LHCN-M2 (cell line): ENCODE data around the gene STXBP5. TPM values are rescaled to one million over a fixed set of nuclear protein-coding genes. Genes with fewer than 3 reads are reported as not detected.

Source experiments
- DNase-seq: peaks from one replicate; pipeline ENCODE4 v3.0.0-alpha.2; 2012; ENCODE audit warnings: low read depth
- total RNA-seq: library from RNA; depleted of rRNA; stranded (reverse); fragments of >200 nt; gene quantifications from 2 replicates; pipeline ENCODE4 v1.2.3, GENCODE V29; 2014

The STXBP5 gene
- total RNA-seq, 1 experiment from 2014 or later = 34.8 TPM

GRCh38 chr6:147287869-147288271 is 83.7 kb downstream of the STXBP5 start:
- peak; percentile 61 for DNase-seq

- no peak for DNase-seq
Observed at GRCh38 chr6:147297124-147297523, 92.9 kb downstream of the STXBP5 start.

GRCh38 chr6:147297663-147298316 is 93.6 kb downstream of the STXBP5 start:
- DNase-seq = peak; percentile 63

GRCh38 chr6:147298461-147298860 is 94.2 kb downstream of the STXBP5 start:
- DNase-seq = peak; percentile 64

- no peak for DNase-seq
Observed at GRCh38 chr6:147299035-147299434, 94.8 kb downstream of the STXBP5 start.

GRCh38 chr6:147301070-147301469 is 96.9 kb downstream of the STXBP5 start:
- no peak for DNase-seq

- DNase-seq = no peak
Observed at GRCh38 chr6:147304016-147304415, 99.8 kb downstream of the STXBP5 start.

GRCh38 chr6:147310521-147310920 is 106.3 kb downstream of the STXBP5 start:
- DNase-seq = no peak

GRCh38 chr6:147311218-147311617 is 107.0 kb downstream of the STXBP5 start:
- DNase-seq = no peak

- DNase-seq = no peak
Observed at GRCh38 chr6:147321260-147321659, 117.0 kb downstream of the STXBP5 start.

- no peak for DNase-seq
Observed at GRCh38 chr6:147322299-147323162, 118.3 kb downstream of the STXBP5 start.

GRCh38 chr6:147325557-147325956 is 121.3 kb downstream of the STXBP5 start:
- DNase-seq = no peak

- DNase-seq = no peak
Observed at GRCh38 chr6:147331401-147331800, 127.2 kb downstream of the STXBP5 start.

GRCh38 chr6:147337921-147338320 is 133.7 kb downstream of the STXBP5 start:
- no peak for DNase-seq

GRCh38 chr6:147341486-147341885 is 137.3 kb downstream of the STXBP5 start:
- DNase-seq = no peak

- DNase-seq = no peak
Observed at GRCh38 chr6:147345902-147346301, 141.7 kb downstream of the STXBP5 start.

- DNase-seq = no peak
Observed at GRCh38 chr6:147347179-147347881, 143.1 kb downstream of the STXBP5 start.

- DNase-seq = no peak
Observed at GRCh38 chr6:147347882-147348575, 143.8 kb downstream of the STXBP5 start.

GRCh38 chr6:147361311-147361981 is 157.2 kb downstream of the STXBP5 start:
- DNase-seq = no peak

GRCh38 chr6:147366290-147366689 is 162.1 kb downstream of the STXBP5 start:
- DNase-seq = no peak

GRCh38 chr6:147371325-147371724 is 167.1 kb downstream of the STXBP5 start:
- DNase-seq = no peak
